Psoas muscle (tissue), 8 donors: ENCODE measurements around the gene RAB23. TPM values are rescaled to one million over a fixed set of nuclear protein-coding genes. Genes with fewer than 3 reads are reported as not detected.

Experiments used
- ATAC-seq, 4 donors: fragments of 200-7000 bp; cut with Tn5 transposase; one replicate each; pipeline ENCODE4 v1.9.1; 2020; ENCODE audit warnings: moderate library complexity in 3 of 4, mild to moderate bottlenecking in 2 of 4
- DNase-seq, 2 donors: peaks; one replicate each; pipeline ENCODE4 v3.0.0-alpha.2; 2020
- H3K27ac ChIP-seq: fragments of 200-600 bp; one replicate; pipeline ENCODE4 v1.8.0; 2022
- H3K27me3 ChIP-seq, 3 donors: fragments of 200-600 bp in 1 of 3; one replicate each; pipeline versions ENCODE4 v1.6.1 to v1.8.0; 2013 to 2022; ENCODE audit warnings: low read length in 2 of 3, mild to moderate bottlenecking in 2 of 3, moderate library complexity in 1 of 3; ENCODE audit not compliant: insufficient read depth in 3 of 3
- H3K36me3 ChIP-seq, 2 donors: fragments of 200-600 bp in 1 of 2; one replicate each; pipeline versions ENCODE4 v1.6.1 to v1.8.0; 2013 to 2022; ENCODE audit warnings: low read depth in 1 of 2, mild to moderate bottlenecking in 1 of 2, moderate library complexity in 1 of 2; ENCODE audit not compliant: insufficient read depth in 1 of 2
- H3K4me1 ChIP-seq: fragments of 200-600 bp; one replicate; pipeline ENCODE4 v1.8.0; 2022
- H3K4me3 ChIP-seq: fragments of 200-600 bp; one replicate; pipeline ENCODE4 v1.8.0; 2022; ENCODE audit warnings: mild to moderate bottlenecking
- H3K9me3 ChIP-seq: fragments of 200-600 bp; one replicate; pipeline ENCODE4 v1.8.0; 2022
- WGBS, 3 donors: extraction: QIAGEN DNeasy Blood & Tissue Kit; methylation state at CpG; one replicate each; pipeline versions ENCODE4 v1.1.6 to v1.1.7; 2013; 5-methylcytosine and 5-hydroxymethylcytosine counted together
- intact Hi-C, 2 donors: fragments of 100-400 bp; cut with DNase I; formaldehyde crosslinking; loops; one replicate each; pipeline versions ENCODE4 v1.11.0 to v1.14.2; 2022
- polyA plus RNA-seq, 3 donors: library from polyadenylated mRNA; stranded (reverse); fragments of 200-250 nt; gene quantifications; one replicate each; pipeline ENCODE4 v1.2.3, GENCODE V29; 2013
- total RNA-seq, 4 donors: library from RNA; stranded (reverse); fragmentation: NEBNext Ultra II Directional in 2 of 4; extraction: Animal tissue kit (Norgen Biotek cat#: 25700) in 2 of 4; gene quantifications; one replicate each; pipeline versions ENCODE4 v1.2.1 to v1.2.4, GENCODE V29; 2021 to 2023
- TF ChIP-seq, protein P1 (sequence below): fragments of 200-600 bp; IDR thresholded peaks from one replicate; pipeline ENCODE4 v1.8.0; 2022; ENCODE audit warnings: antibody characterized with exemption
- donor health status: healthy with polysubstance abuse.
- donor health status: DM: no; HTN: no; CAD: no; lungs with moderate emphysema.
- donor health status: Bipolar disorder and iron deficiency.
- donor health status: healthy.
- donor health status: DM: yes; HTN: yes; CAD: no.
- donor health status: DM: no; HTN: no; CAD: no.
- donor health status: DM: no; HTN: no; CAD: no.
- donor health status: DM: yes; HTN: yes; CAD: no.

RAB23 gene
- total and polyA plus RNA-seq, 7 donors = 3.9 to 14.1 (median 5.9) TPM

DNA sequence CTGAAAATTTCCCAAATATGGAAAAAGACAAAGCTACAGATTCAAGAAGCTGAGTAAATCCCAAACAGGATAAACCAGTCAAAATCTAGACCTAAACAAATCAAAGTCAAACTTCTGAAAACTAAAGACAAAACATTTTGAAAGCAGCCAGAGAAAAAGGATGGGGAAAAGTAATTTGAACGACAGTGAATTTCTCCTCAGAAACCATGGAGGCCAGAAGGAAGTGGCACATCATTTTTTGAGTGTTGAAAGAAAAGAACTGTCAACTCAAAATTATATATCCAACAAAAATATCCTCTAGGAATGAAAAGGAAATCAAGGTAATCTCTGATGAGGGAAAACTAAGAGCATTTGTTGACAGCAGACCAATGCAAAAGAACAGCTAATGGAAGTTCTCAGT, 6.8 kb downstream of the RAB23 start:
- 94 to 97% (median 96%) methylated on average over 1 of the region's 1 CpG for WGBS, 3 donors

DNA sequence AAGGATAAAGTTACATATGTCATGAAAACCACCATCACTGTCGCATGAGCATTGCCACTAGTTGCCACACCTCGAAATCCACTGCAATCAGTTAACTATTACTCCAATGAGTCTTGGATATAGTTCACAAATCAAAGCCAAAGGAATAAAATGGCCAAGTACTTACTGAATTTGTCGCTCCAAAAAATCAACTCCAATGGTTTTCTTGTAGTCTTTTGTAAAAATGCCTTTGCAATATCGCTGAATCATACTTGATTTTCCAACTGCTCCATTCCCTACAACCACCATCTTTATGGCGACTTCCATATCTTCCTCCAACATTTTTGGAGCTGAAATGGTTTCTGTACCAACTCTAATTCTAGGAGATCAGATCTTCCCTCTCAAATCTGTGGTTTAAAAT, 12.0 kb downstream of the RAB23 start:
- Histone ChIP-seq H3K9me3 (no peaks in the 10 kb centered on the region), H3K27me3 (no peaks in the 10 kb centered on the region), H3K4me1 (no peaks in the 10 kb centered on the region), H3K4me3 (no peak overlapping the region), H3K27ac (no peak overlapping the region), H3K36me3 (no peaks in the 10 kb centered on the region)
- TF ChIP-seq, protein P1, sequence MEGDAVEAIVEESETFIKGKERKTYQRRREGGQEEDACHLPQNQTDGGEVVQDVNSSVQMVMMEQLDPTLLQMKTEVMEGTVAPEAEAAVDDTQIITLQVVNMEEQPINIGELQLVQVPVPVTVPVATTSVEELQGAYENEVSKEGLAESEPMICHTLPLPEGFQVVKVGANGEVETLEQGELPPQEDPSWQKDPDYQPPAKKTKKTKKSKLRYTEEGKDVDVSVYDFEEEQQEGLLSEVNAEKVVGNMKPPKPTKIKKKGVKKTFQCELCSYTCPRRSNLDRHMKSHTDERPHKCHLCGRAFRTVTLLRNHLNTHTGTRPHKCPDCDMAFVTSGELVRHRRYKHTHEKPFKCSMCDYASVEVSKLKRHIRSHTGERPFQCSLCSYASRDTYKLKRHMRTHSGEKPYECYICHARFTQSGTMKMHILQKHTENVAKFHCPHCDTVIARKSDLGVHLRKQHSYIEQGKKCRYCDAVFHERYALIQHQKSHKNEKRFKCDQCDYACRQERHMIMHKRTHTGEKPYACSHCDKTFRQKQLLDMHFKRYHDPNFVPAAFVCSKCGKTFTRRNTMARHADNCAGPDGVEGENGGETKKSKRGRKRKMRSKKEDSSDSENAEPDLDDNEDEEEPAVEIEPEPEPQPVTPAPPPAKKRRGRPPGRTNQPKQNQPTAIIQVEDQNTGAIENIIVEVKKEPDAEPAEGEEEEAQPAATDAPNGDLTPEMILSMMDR = no peak
- DNase-seq = no peak
- 95 to 97% (median 97%) methylated on average over 5 of the region's 5 CpGs for WGBS, 3 donors
- ATAC-seq = no peak
- intact Hi-C loops = no loop called here

More for the DNA sequence above, 6.8 kb downstream of the RAB23 start:
- intact Hi-C loops = loop anchor here in 1 of 2 donors (5.0 kb wide), 1 partner anchor 33 kb away; no protein-coding TSS in a partner anchor
- H3K36me3 ChIP-seq = no peaks in the 10 kb centered on the region
- TF ChIP-seq, protein P1 = no peak
- H3K27ac ChIP-seq = no peak overlapping the region
- H3K4me3 ChIP-seq = no peak overlapping the region
- ATAC-seq (no peak), DNase-seq (no peak)
- H3K4me1 ChIP-seq = peaks cover 8% of the 10 kb centered on the region
- H3K9me3 ChIP-seq = no peaks in the 10 kb centered on the region
- no peaks in the 10 kb centered on the region for H3K27me3 ChIP-seq

DNA sequence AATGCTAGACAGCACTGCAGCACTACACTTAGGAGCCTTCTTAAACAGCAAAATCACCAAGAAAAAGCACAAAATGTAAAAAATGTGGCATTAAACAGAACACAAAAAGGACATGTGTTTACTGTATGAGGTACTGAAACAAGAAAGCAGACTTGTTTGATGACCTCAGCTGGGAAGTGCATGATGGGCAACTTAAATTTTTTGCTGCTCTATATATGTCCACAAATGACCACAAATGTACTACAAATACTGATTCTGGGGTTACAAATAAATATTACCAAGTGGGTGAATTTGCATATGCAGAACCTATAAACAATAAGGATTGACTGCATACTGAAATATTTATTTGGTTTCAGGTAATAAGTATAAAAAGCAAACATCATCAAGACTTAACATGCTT, 13.1 kb downstream of the RAB23 start:
- no peak for DNase-seq
- intact Hi-C loops = no loop called here
- no peak for ATAC-seq
- Histone ChIP-seq H3K27me3 (no peaks in the 10 kb centered on the region), H3K27ac (no peak overlapping the region), H3K9me3 (no peaks in the 10 kb centered on the region), H3K36me3 (no peaks in the 10 kb centered on the region), H3K4me3 (no peak overlapping the region), H3K4me1 (no peaks in the 10 kb centered on the region)
- TF ChIP-seq, protein P1 = no peak

DNA sequence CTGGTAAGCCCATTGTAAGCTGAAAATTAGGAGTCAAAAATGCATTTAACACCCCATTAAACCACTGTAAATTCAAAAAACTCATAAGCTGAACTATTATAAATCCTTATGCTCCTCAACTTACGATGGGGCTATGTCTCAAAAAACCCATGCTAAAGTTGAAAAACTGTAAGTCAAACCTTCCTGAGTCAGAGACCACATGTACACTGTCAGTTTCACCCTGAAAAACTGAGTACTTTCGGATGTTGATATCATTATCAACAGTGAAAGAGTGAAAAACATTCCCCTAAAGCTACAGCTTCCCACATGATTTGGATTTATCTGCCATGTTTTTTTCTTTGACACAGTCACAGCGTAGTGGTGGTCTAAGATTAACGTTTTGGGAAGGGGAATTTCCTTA, 14.2 kb downstream of the RAB23 start:
- Histone ChIP-seq H3K27me3 (no peaks in the 10 kb centered on the region), H3K4me1 (no peaks in the 10 kb centered on the region), H3K9me3 (no peaks in the 10 kb centered on the region), H3K36me3 (no peaks in the 10 kb centered on the region), H3K4me3 (no peak overlapping the region), H3K27ac (no peak overlapping the region)
- TF ChIP-seq, protein P1 = no peak
- WGBS, 3 donors = 93 to 94% (median 94%) methylated on average over 4 of the region's 4 CpGs
- DNase-seq = no peak
- no peak for ATAC-seq
- intact Hi-C loops = no loop called here

DNA sequence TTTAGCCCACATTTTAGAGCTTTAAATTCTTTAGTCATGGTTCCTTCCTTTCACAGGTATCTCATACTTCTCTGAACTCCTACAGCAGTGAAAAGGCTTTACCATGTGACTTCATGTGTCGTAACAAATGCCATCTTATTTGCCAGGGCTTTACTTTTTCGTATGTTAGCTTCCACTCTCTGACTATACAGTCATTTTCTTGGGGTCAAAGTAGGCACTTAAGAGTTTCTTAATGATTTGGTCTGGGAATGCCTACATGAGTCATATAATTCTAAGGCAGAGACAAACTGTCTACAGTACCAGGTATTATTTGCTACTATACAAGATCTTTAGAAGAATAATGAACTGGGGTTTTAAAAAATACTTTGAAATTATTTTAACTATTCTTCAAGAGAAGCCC, 15.0 kb downstream of the RAB23 start:
- DNase-seq (no peak), ATAC-seq (no peak)
- H3K9me3 ChIP-seq = no peaks in the 10 kb centered on the region
- 83 to 89% (median 85%) methylated on average over 2 of the region's 2 CpGs for WGBS, 3 donors
- no peaks in the 10 kb centered on the region for H3K36me3 ChIP-seq
- no peaks in the 10 kb centered on the region for H3K4me1 ChIP-seq
- no peak overlapping the region for H3K4me3 ChIP-seq
- H3K27ac ChIP-seq = no peak overlapping the region
- H3K27me3 ChIP-seq = no peaks in the 10 kb centered on the region
- TF ChIP-seq, protein P1 = no peak
- intact Hi-C loops = no loop called here
